ENCODE results near the gene HIF3A. TPM values are rescaled to one million over a fixed set of nuclear protein-coding genes. Genes with fewer than 3 reads are reported as not detected.

The HIF3A gene
- total RNA-seq, 2 experiments from 2014 or later = not detected

GRCh38 chr19:46287585-46287984 lies 9.3 kb upstream of the HIF3A start:
- ATAC-seq = no peak
- H3K9me3 Mint-ChIP-seq = peaks cover 9% of the 10 kb centered on the region
- peaks cover 3% of the 10 kb centered on the region for H3K4me1 Mint-ChIP-seq (ENCODE audit: low read depth)
- DNase-seq = no peak
- ChIA-PET POLR2A (no interaction called here), CTCF (no interaction called here)
- intact Hi-C loops (cut with micrococcal nuclease) = no loop called here
- no peak overlapping the region for H3K4me3 Mint-ChIP-seq
- no peaks in the 10 kb centered on the region for H3K36me3 Mint-ChIP-seq (ENCODE audit: low read depth)
- peaks cover 3% of the 10 kb centered on the region for H3K27me3 Mint-ChIP-seq
- no peak for TF ChIP-seq CTCF (IDR thresholded peaks at IDR 0.05)
- no peak overlapping the region for H3K27ac Mint-ChIP-seq

GRCh38 chr19:46288896-46289588 lies 7.8 kb upstream of the HIF3A start:
- intact Hi-C loops (cut with micrococcal nuclease) = no loop called here

DNA sequence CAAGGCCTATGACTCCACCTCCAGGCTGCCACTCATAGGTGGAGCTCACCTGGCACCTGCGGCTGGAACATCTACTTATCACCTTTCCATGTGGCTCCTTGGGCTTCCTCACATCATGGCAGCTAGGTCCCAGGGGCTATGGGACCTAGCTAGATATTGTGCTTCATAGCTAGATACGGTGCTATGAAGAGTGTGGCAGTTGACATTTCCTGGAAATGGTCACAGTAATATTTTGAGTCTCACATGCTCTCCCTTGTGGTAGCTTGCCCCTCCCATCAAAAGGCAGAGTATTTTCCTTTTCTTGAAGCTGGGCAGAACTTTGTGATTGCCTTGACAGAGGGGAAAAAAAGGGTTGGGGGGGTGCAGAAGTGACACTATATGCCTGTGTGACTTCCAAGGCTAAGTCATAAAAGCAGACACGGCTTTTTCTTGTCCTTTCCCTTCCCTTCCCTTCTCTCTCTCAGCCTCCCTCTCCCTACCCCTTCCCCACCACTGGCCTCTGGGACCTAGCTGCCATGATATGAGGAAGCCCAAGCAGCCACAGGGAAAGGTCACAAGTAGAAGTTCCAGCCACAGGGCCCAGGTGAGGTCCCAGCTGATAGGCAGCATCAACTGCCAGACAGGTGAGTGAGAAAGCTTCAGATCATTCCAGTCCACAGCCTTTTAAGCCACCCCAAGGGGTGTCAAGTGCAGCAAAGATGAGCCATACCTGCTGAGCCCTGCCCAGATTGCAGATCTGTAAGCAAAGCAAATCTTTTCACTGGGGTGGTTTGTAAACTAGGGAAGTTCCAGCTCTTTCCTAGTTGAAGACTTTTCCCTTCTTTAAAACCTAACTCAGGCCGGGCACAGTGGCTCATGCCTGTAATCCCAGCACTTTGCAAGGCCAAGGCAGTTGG lies 6.9 kb upstream of the HIF3A start:
- H3K27ac Mint-ChIP-seq = no peak overlapping the region
- peaks cover 3% of the 10 kb centered on the region for H3K4me1 Mint-ChIP-seq (ENCODE audit: low read depth)
- ATAC-seq = no peak
- H3K36me3 Mint-ChIP-seq (ENCODE audit: low read depth) = no peaks in the 10 kb centered on the region
- intact Hi-C loops (cut with micrococcal nuclease) = no loop called here
- POLR2A ChIA-PET = no interaction called here
- no peak for DNase-seq
- H3K27me3 Mint-ChIP-seq = peaks cover 7% of the 10 kb centered on the region
- no peak overlapping the region for H3K4me3 Mint-ChIP-seq
- no peak for TF ChIP-seq CTCF (IDR thresholded peaks at IDR 0.05)
- CTCF ChIA-PET = interaction anchor here (2.1 kb wide), 1 partner anchor 10 kb away, joined by 9 read pairs; no protein-coding TSS in a partner anchor
- peaks cover 9% of the 10 kb centered on the region for H3K9me3 Mint-ChIP-seq

More at GRCh38 chr19:46288896-46289588, 7.8 kb upstream of the HIF3A start:
- Mint-ChIP-seq H3K27me3 (peaks cover 3% of the 10 kb centered on the region), H3K4me3 (no peak overlapping the region), H3K27ac (no peak overlapping the region), H3K9me3 (peaks cover 9% of the 10 kb centered on the region), H3K36me3 (ENCODE audit: low read depth) (no peaks in the 10 kb centered on the region), H3K4me1 (ENCODE audit: low read depth) (peaks cover 3% of the 10 kb centered on the region)
- ATAC-seq (no peak), DNase-seq (no peak)
- no peak for TF ChIP-seq CTCF (IDR thresholded peaks at IDR 0.05)
- CTCF ChIA-PET = interaction anchor here (2.1 kb wide), 1 partner anchor 9 kb away, joined by 9 read pairs; no protein-coding TSS in a partner anchor
- POLR2A ChIA-PET = no interaction called here

GRCh38 chr19:46291829-46292228 lies 5.0 kb upstream of the HIF3A start:
- intact Hi-C loops (cut with micrococcal nuclease) = no loop called here
- H3K27ac Mint-ChIP-seq = no peak overlapping the region
- H3K27me3 Mint-ChIP-seq = peaks cover 19% of the 10 kb centered on the region
- TF ChIP-seq CTCF (IDR thresholded peaks at IDR 0.05) = no peak
- H3K36me3 Mint-ChIP-seq (ENCODE audit: low read depth) = no peaks in the 10 kb centered on the region
- H3K4me3 Mint-ChIP-seq = no peak overlapping the region
- DNase-seq (no peak), ATAC-seq (no peak)
- peaks cover 9% of the 10 kb centered on the region for H3K9me3 Mint-ChIP-seq
- CTCF ChIA-PET = no interaction called here
- peaks cover 3% of the 10 kb centered on the region for H3K4me1 Mint-ChIP-seq (ENCODE audit: low read depth)
- POLR2A ChIA-PET = no interaction called here

GRCh38 chr19:46294494-46294893 lies 2.3 kb upstream of the HIF3A start:
- H3K4me1 Mint-ChIP-seq (ENCODE audit: low read depth) = peaks cover 3% of the 10 kb centered on the region
- peaks cover 21% of the 10 kb centered on the region for H3K27me3 Mint-ChIP-seq
- CTCF ChIA-PET = interaction anchor here (1.0 to 1.3 kb wide), 2 partner anchors 13 to 108 kb away, joined by 3 to 4 read pairs; no protein-coding TSS in a partner anchor
- TF ChIP-seq CTCF (IDR thresholded peaks at IDR 0.05) = no peak
- intact Hi-C loops (cut with micrococcal nuclease) = no loop called here
- H3K4me3 Mint-ChIP-seq = no peak overlapping the region
- DNase-seq (no peak), ATAC-seq (no peak)
- H3K27ac Mint-ChIP-seq = no peak overlapping the region
- peaks cover 7% of the 10 kb centered on the region for H3K9me3 Mint-ChIP-seq
- H3K36me3 Mint-ChIP-seq (ENCODE audit: low read depth) = no peaks in the 10 kb centered on the region
- POLR2A ChIA-PET = no interaction called here
